ENCODE data around the gene CDHR1.

DNA sequence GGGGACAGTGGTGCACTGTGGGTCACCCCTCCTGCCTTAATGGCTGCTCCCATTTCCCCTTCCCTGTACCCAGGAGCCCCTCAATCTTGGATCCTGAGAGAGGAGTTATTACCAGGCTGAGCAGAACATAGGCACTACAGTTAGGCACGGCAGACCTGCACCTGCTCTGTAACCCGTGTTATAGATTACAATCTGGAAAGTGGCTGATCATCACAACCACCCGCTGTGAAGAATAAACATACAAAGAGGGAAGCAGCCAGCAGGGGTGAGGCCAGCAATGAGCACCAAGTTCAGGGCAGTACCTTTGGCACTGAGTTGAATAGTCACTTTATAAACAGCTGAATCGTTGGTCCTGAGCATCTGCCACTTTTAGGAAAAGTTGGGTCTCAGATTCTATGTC, 1.7 kb downstream of the CDHR1 start:
- TF ChIP-seq, protein P1, sequence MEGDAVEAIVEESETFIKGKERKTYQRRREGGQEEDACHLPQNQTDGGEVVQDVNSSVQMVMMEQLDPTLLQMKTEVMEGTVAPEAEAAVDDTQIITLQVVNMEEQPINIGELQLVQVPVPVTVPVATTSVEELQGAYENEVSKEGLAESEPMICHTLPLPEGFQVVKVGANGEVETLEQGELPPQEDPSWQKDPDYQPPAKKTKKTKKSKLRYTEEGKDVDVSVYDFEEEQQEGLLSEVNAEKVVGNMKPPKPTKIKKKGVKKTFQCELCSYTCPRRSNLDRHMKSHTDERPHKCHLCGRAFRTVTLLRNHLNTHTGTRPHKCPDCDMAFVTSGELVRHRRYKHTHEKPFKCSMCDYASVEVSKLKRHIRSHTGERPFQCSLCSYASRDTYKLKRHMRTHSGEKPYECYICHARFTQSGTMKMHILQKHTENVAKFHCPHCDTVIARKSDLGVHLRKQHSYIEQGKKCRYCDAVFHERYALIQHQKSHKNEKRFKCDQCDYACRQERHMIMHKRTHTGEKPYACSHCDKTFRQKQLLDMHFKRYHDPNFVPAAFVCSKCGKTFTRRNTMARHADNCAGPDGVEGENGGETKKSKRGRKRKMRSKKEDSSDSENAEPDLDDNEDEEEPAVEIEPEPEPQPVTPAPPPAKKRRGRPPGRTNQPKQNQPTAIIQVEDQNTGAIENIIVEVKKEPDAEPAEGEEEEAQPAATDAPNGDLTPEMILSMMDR (IDR thresholded peaks at IDR 0.05), result no peak
- TF ChIP-seq TCF7L2 (IDR thresholded peaks at IDR 0.05; ENCODE audit: low read depth, low read length), result no peak

All from Panc1 (cell line).